Activated CD4-positive, alpha-beta T cell treated with anti-CD3 and anti-CD28 coated beads for 48 hours (primary cell): ENCODE measurements around the gene SKI.

Source experiments
- DNase-seq: peaks from one replicate; pipeline ENCODE4 v3.0.0-alpha.2; 2020

The SKI gene

GRCh38 chr1:2267051-2267830, 39.1 kb downstream of the SKI start:
- no peak for DNase-seq

- DNase-seq: no peak
These were observed 39.7 kb downstream of the SKI start for GRCh38 chr1:2267862-2268261.

GRCh38 chr1:2268285-2269056, 40.4 kb downstream of the SKI start:
- DNase-seq: no peak

GRCh38 chr1:2269193-2269921, 41.2 kb downstream of the SKI start:
- DNase-seq: no peak

- no peak for DNase-seq
These were observed 41.8 kb downstream of the SKI start for GRCh38 chr1:2269922-2270259.

GRCh38 chr1:2270260-2271100, 42.4 kb downstream of the SKI start:
- DNase-seq: no peak

- DNase-seq: no peak
These were observed 43.1 kb downstream of the SKI start for GRCh38 chr1:2271211-2271721.

- DNase-seq: no peak
These were observed 43.9 kb downstream of the SKI start for GRCh38 chr1:2271841-2272655.

- no peak for DNase-seq
These were observed 44.7 kb downstream of the SKI start for GRCh38 chr1:2272686-2273400.

- no peak for DNase-seq
These were observed 45.4 kb downstream of the SKI start for GRCh38 chr1:2273401-2274090.

GRCh38 chr1:2274231-2274928, 46.3 kb downstream of the SKI start:
- no peak for DNase-seq

GRCh38 chr1:2274929-2275475, 46.9 kb downstream of the SKI start:
- no peak for DNase-seq

- DNase-seq: no peak
These were observed 47.8 kb downstream of the SKI start for GRCh38 chr1:2275796-2276536.

- no peak for DNase-seq
These were observed 48.9 kb downstream of the SKI start for GRCh38 chr1:2276803-2277580.

GRCh38 chr1:2277741-2278488, 49.8 kb downstream of the SKI start:
- no peak for DNase-seq

GRCh38 chr1:2278591-2279209, 50.6 kb downstream of the SKI start:
- DNase-seq: no peak

- DNase-seq: no peak
These were observed 51.1 kb downstream of the SKI start for GRCh38 chr1:2279210-2279639.
